HepG2 (cell line): ENCODE results near the gene CASS4. TPM values are rescaled to one million over a fixed set of nuclear protein-coding genes. Genes with fewer than 3 reads are reported as not detected.

ENCODE experiments used
- AKNA ChIP-seq: sonication (generic); formaldehyde crosslinking; IDR thresholded peaks from 2 replicates; pipeline ENCODE4 v1.4.0; 2020; ENCODE audit warnings: missing genetic modification reagents, borderline replicate concordance
- CERS6 ChIP-seq: sonication (generic); formaldehyde crosslinking; IDR thresholded peaks from 2 replicates; pipeline ENCODE4 v1.5.0; 2020; ENCODE audit warnings: missing genetic modification reagents
- DMAP1 ChIP-seq: IDR thresholded peaks from 2 replicates; pipeline ENCODE4 v1.6.1; 2016
- DR1 ChIP-seq: sonication (generic); formaldehyde crosslinking; IDR thresholded peaks from 2 replicates; pipeline ENCODE4 v1.8.0; 2021; ENCODE audit warnings: mild to moderate bottlenecking, missing genetic modification reagents, inconsistent platforms
- FOXC1 ChIP-seq: sonication (generic); formaldehyde crosslinking; IDR thresholded peaks from 2 replicates; pipeline ENCODE4 v1.8.0; 2022; ENCODE audit warnings: mild to moderate bottlenecking, missing genetic modification reagents, borderline replicate concordance
- FUBP1 ChIP-seq: sonication (generic); formaldehyde crosslinking; IDR thresholded peaks from 2 replicates; pipeline ENCODE4 v1.5.1; 2020; ENCODE audit warnings: missing genetic modification reagents, mild to moderate bottlenecking, borderline replicate concordance
- GABPB1 ChIP-seq: IDR thresholded peaks from 2 replicates; pipeline ENCODE4 v1.6.1; 2016; ENCODE audit warnings: mild to moderate bottlenecking, missing genetic modification reagents, moderate library complexity, missing compliant biosample characterization
- HDAC2 ChIP-seq: sonication (generic); formaldehyde crosslinking; IDR thresholded peaks from 2 replicates; pipeline ENCODE4 v1.4.0; 2020; ENCODE audit warnings: missing genetic modification reagents
- HOXA3 ChIP-seq: sonication (generic); formaldehyde crosslinking; IDR thresholded peaks from 2 replicates; pipeline ENCODE4 v1.5.0; 2020; ENCODE audit warnings: missing genetic modification reagents
- MTA1 ChIP-seq: sonication (generic); formaldehyde crosslinking; IDR thresholded peaks from 2 replicates; pipeline ENCODE4 v1.4.0; 2020; ENCODE audit warnings: missing genetic modification reagents, mild to moderate bottlenecking, borderline replicate concordance
- MTF1 ChIP-seq: sonication (generic); formaldehyde crosslinking; IDR thresholded peaks from 2 replicates; pipeline ENCODE4 v1.5.0; 2020; ENCODE audit warnings: missing genetic modification reagents
- NCOA1 ChIP-seq: sonication (generic); formaldehyde crosslinking; IDR thresholded peaks from 2 replicates; pipeline ENCODE4 v1.9.0; 2021; ENCODE audit warnings: missing genetic modification reagents
- NR2F1 ChIP-seq, 2 experiments: fragments of 450-650 bp in 1 of 2; formaldehyde crosslinking in 1 of 2; IDR thresholded peaks; 2 replicates each; pipeline versions ENCODE4 v1.5.0 to v1.6.1; 2016 to 2020; ENCODE audit warnings: mild to moderate bottlenecking in 1 of 2, missing compliant biosample characterization in 1 of 2, missing genetic modification reagents in 1 of 2, moderate library complexity in 1 of 2
- TMF1 ChIP-seq: sonication (generic); formaldehyde crosslinking; IDR thresholded peaks from 2 replicates; pipeline ENCODE4 v1.8.1; 2022; ENCODE audit warnings: low read depth, missing genetic modification reagents
- ZKSCAN1 ChIP-seq: fragments of 150-350 bp; IDR thresholded peaks from 2 replicates; pipeline ENCODE4 v1.6.1; 2014; ENCODE audit warnings: low read length
- ZNF207 ChIP-seq: fragments of 450-650 bp; IDR thresholded peaks from 2 replicates; pipeline ENCODE4 v1.6.1; 2016; ENCODE audit warnings: antibody characterized with exemption, borderline replicate concordance
- ZNF230 ChIP-seq: sonication (generic); formaldehyde crosslinking; IDR thresholded peaks from 2 replicates; pipeline ENCODE4 v1.4.0; 2020; ENCODE audit warnings: mild to moderate bottlenecking, missing genetic modification reagents
- ZNF264 ChIP-seq: sonication (generic); formaldehyde crosslinking; IDR thresholded peaks from 2 replicates; pipeline ENCODE4 v1.4.0; 2020; ENCODE audit warnings: missing genetic modification reagents
- ZNF468 ChIP-seq: sonication (generic); formaldehyde crosslinking; IDR thresholded peaks from 2 replicates; pipeline ENCODE4 v1.8.0; 2022; ENCODE audit warnings: mild to moderate bottlenecking, moderate library complexity, missing genetic modification reagents
- ZNF530 ChIP-seq: sonication (generic); formaldehyde crosslinking; IDR thresholded peaks from 2 replicates; pipeline ENCODE4 v1.5.0; 2020; ENCODE audit warnings: low read depth, mild to moderate bottlenecking, missing genetic modification reagents
- ZNF746 ChIP-seq: sonication (generic); formaldehyde crosslinking; IDR thresholded peaks from 2 replicates; pipeline ENCODE4 v1.8.0; 2022; ENCODE audit warnings: mild to moderate bottlenecking, missing genetic modification reagents
- ZNF788 ChIP-seq: sonication (generic); formaldehyde crosslinking; IDR thresholded peaks from 2 replicates; pipeline ENCODE4 v1.5.0; 2020; ENCODE audit warnings: mild to moderate bottlenecking, missing genetic modification reagents, borderline replicate concordance
- ZNF83 ChIP-seq: sonication (generic); formaldehyde crosslinking; IDR thresholded peaks from 2 replicates; pipeline ENCODE4 v1.4.0; 2020; ENCODE audit warnings: missing genetic modification reagents, mild to moderate bottlenecking, borderline replicate concordance
- polyA plus RNA-seq, 8 experiments: library from polyadenylated mRNA; depleted of rRNA in 3 of 8; stranded (reverse) in 7 of 8; unstranded in 1 of 8; fragments of >200 nt; fragmentation: Illumina TruSeq in 4 of 8; extraction: Trizol in 4 of 8; gene quantifications; 2 replicates each; pipeline versions ENCODE4 v1.2.1 to v1.2.3, GENCODE V29; 2011 to 2016; ENCODE audit warnings: low read depth in 4 of 8, missing spikeins in 1 of 8, mixed read lengths in 1 of 8; ENCODE audit not compliant: insufficient read depth in 1 of 8
- total RNA-seq, 5 experiments: library from RNA; depleted of rRNA; stranded (reverse); fragments of >200 nt; fragmentation: Illumina TruSeq; extraction: Trizol; gene quantifications; 2 replicates each; pipeline ENCODE4 v1.2.3, GENCODE V29; 2016; ENCODE audit warnings: low read depth in 1 of 5

CASS4 gene
- total and polyA plus RNA-seq, 2 of the 13 experiments (the other 11 are each of a cell fraction or from before 2014, with no cell fraction given), result 0.17 to 0.49 TPM

- TF ChIP-seq ZNF788 (CRISPR knock-in tag) (peak; percentile 99), MTA1 (CRISPR knock-in tag) (peak; percentile 76), GABPB1 (CRISPR knock-in tag) (peak; percentile 100), ZNF468 (CRISPR knock-in tag) (no peak), TMF1 (CRISPR knock-in tag) (0 out of 2 replicates have a peak, but pooled peaks have one; percentile 29), AKNA (no peak), ZKSCAN1 (peak; percentile 59; the same call in 1 of the 2 replicates), NCOA1 (CRISPR knock-in tag) (no peak; the same call in 1 of the 2 replicates), ZNF264 (peak; percentile 91), ZNF207 (no peak), HDAC2 (CRISPR knock-in tag) (peak; percentile 100), MTF1 (CRISPR knock-in tag) (0 out of 2 replicates have a peak, but pooled peaks have one; percentile 73), NR2F1 (CRISPR knock-in tag; IDR thresholded peaks at IDR 0.05) (peak; percentile 51 to 58; a peak in 3 of 4 replicates), ZNF83 (CRISPR knock-in tag) (no peak), DMAP1 (CRISPR knock-in tag) (peak; percentile 89), DR1 (CRISPR knock-in tag) (peak; percentile 91), CERS6 (no peak; the same call in 1 of the 2 replicates), FUBP1 (CRISPR knock-in tag) (no peak; the same call in 1 of the 2 replicates), HOXA3 (peak; percentile 100), ZNF230 (CRISPR knock-in tag) (peak; percentile 77), ZNF530 (CRISPR knock-in tag) (no peak), ZNF746 (no peak; the same call in 1 of the 2 replicates), FOXC1 (CRISPR knock-in tag) (peak; percentile 90)
These were observed 56.4 kb downstream of the CASS4 start, which contains the start of gene RTF2 (continued) for GRCh38 chr20:56468316-56469076.
